Measurements from ENCODE around the gene ATRNL1. TPM values are rescaled to one million over a fixed set of nuclear protein-coding genes. Genes with fewer than 3 reads are reported as not detected.
"Not testable (repeated sequence)": the region's sequence is repeated elsewhere in the genome, so short reads cannot be mapped to it uniquely, and the experiment has no call there.

Gene ATRNL1
- total RNA-seq, 1 experiment from 2014 or later: not detected

DNA sequence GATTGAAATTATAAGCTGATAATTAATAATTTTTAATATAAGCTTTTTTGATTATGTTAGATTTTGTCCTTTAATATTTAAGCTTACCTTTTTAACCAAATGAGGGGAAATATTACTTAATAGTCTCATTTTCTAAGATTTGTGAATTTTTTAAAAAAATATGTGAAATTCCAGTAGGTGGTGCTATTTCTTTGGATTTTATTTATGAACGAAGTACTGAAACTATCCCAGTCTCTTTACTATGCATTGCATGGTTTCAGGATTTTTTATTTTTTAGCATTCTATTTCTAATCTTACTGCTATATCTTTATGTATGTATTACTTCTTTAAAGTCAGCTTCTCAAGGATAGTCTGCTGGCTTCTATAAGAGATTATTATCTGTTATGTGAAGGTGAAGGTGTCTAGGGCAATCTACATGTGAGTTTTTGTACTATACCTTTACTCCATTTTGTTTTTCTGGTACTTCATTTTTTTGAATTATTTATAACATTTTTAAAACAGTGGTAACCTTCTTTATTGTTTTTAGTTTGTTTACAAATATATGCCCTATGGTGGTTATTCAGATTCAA, 78.3 kb downstream of the ATRNL1 start:
- no peaks in the 10 kb centered on the region for H3K9me3 Mint-ChIP-seq (ENCODE audit: unreplicated experiment)
- H3K36me3 Mint-ChIP-seq (ENCODE audit: insufficient read depth, unreplicated experiment): no peaks in the 10 kb centered on the region
- Histone ChIP-seq H3K36me3 (ENCODE audit: control insufficient read depth, insufficient read depth, low read length) (no peaks in the 10 kb centered on the region), H3K9me3 (no peaks in the 10 kb centered on the region), H3K4me1 (no peaks in the 10 kb centered on the region), H3K27me3 (replicated peaks; ENCODE audit: control insufficient read depth, insufficient read depth, low read length) (no peaks in the 10 kb centered on the region), H3K4me3 (ENCODE audit: low read depth, low read length) (no peak overlapping the region)
- POLR2A ChIA-PET: no interaction called here
- CTCF ChIA-PET: no interaction called here
- TF ChIP-seq, protein P1, sequence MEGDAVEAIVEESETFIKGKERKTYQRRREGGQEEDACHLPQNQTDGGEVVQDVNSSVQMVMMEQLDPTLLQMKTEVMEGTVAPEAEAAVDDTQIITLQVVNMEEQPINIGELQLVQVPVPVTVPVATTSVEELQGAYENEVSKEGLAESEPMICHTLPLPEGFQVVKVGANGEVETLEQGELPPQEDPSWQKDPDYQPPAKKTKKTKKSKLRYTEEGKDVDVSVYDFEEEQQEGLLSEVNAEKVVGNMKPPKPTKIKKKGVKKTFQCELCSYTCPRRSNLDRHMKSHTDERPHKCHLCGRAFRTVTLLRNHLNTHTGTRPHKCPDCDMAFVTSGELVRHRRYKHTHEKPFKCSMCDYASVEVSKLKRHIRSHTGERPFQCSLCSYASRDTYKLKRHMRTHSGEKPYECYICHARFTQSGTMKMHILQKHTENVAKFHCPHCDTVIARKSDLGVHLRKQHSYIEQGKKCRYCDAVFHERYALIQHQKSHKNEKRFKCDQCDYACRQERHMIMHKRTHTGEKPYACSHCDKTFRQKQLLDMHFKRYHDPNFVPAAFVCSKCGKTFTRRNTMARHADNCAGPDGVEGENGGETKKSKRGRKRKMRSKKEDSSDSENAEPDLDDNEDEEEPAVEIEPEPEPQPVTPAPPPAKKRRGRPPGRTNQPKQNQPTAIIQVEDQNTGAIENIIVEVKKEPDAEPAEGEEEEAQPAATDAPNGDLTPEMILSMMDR (IDR thresholded peaks at IDR 0.05; ENCODE audit: insufficient read depth in 1 of 2, low read depth in 1 of 2, low read length in 1 of 2, severe bottlenecking in 1 of 2, unreplicated experiment in 1 of 2): peak; percentile 36 to 41
- DNase-seq: no peak
- H3K27ac Mint-ChIP-seq (ENCODE audit: unreplicated experiment): no peak overlapping the region
- H3K4me3 Mint-ChIP-seq (ENCODE audit: unreplicated experiment): no peak overlapping the region
- peaks cover 3% of the 10 kb centered on the region for H3K27me3 Mint-ChIP-seq (ENCODE audit: insufficient read depth, unreplicated experiment)
- no peaks in the 10 kb centered on the region for H3K4me1 Mint-ChIP-seq (ENCODE audit: low read depth, unreplicated experiment)
- BruUV-seq (replicated peaks): no TSS peak
- intact Hi-C loops (cut with micrococcal nuclease; ENCODE audit: unreplicated experiment): loop anchor here (2.0 to 5.0 kb wide), 2 partner anchors 186 to 245 kb away; no protein-coding TSS in a partner anchor

DNA sequence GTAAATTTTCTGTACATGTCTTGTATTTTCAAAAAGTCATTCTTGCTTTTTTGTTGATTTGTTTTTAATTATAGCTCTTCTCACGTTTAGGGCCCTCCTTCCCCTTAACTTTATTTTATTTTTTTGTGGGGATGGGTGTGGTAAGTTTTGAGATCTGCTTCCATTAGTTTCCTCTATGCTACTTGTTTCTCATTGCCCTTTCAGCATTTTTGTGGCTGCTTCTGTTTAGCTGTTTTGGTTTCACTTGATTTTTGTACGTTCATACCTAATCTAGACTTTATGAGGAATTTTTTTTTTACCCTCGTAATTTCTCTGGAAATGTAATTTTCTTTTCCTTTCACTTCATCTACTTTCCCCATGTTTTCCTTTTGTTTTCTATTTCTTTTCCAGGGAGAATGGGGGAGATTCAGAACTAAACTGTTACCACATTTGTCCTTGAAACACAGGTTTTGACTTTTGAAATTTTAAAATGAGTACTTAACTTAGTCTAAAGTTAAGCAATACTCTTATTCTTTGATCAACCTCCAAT, 80.8 kb downstream of the ATRNL1 start:
- CTCF ChIA-PET: no interaction called here
- Mint-ChIP-seq H3K4me1 (ENCODE audit: low read depth, unreplicated experiment) (no peaks in the 10 kb centered on the region), H3K27me3 (ENCODE audit: insufficient read depth, unreplicated experiment) (peaks cover 7% of the 10 kb centered on the region), H3K36me3 (ENCODE audit: insufficient read depth, unreplicated experiment) (no peaks in the 10 kb centered on the region), H3K27ac (ENCODE audit: unreplicated experiment) (no peak overlapping the region), H3K4me3 (ENCODE audit: unreplicated experiment) (no peak overlapping the region), H3K9me3 (ENCODE audit: unreplicated experiment) (no peaks in the 10 kb centered on the region)
- no peaks in the 10 kb centered on the region for H3K27me3 ChIP-seq (replicated peaks; ENCODE audit: control insufficient read depth, insufficient read depth, low read length)
- no peaks in the 10 kb centered on the region for H3K9me3 ChIP-seq
- no peaks in the 10 kb centered on the region for H3K4me1 ChIP-seq
- DNase-seq: no peak
- no peaks in the 10 kb centered on the region for H3K36me3 ChIP-seq (ENCODE audit: control insufficient read depth, insufficient read depth, low read length)
- intact Hi-C loops (cut with micrococcal nuclease; ENCODE audit: unreplicated experiment): loop anchor here (5.0 kb wide), 1 partner anchor 183 kb away; no protein-coding TSS in a partner anchor
- POLR2A ChIA-PET: no interaction called here
- BruUV-seq (replicated peaks): no TSS peak
- TF ChIP-seq, protein P1 (IDR thresholded peaks at IDR 0.05; ENCODE audit: insufficient read depth in 1 of 2, low read depth in 1 of 2, low read length in 1 of 2, severe bottlenecking in 1 of 2, unreplicated experiment in 1 of 2): no peak
- H3K4me3 ChIP-seq (ENCODE audit: low read depth, low read length): no peak overlapping the region

DNA sequence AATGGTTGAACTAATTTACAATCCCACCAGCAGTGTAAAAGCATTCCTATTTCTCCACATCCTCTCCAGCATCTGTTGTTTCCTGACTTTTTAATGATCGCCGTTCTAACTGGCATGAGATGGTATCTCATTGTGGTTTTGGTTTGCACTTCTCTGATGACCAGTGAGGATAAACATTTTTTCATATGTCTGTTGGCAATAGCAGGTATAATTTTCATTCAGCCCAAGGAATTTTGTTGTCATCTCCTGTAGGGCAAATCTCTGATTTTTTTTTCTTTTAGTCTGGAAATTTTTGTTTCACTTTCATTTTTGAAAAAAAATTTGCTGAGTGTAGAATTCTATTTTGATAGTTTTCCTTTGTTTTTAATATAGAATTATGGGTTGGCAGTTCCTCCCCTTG, 114.1 kb downstream of the ATRNL1 start:
- H3K36me3 Mint-ChIP-seq (ENCODE audit: insufficient read depth, unreplicated experiment); DNase-seq; CTCF ChIA-PET; intact Hi-C loops (cut with micrococcal nuclease; ENCODE audit: unreplicated experiment); BruUV-seq (replicated peaks); H3K4me3 ChIP-seq (ENCODE audit: low read depth, low read length); H3K27me3 Mint-ChIP-seq (ENCODE audit: insufficient read depth, unreplicated experiment); H3K4me1 Mint-ChIP-seq (ENCODE audit: low read depth, unreplicated experiment); H3K9me3 Mint-ChIP-seq (ENCODE audit: unreplicated experiment); H3K27ac Mint-ChIP-seq (ENCODE audit: unreplicated experiment); H3K4me1 ChIP-seq; H3K27me3 ChIP-seq (replicated peaks; ENCODE audit: control insufficient read depth, insufficient read depth, low read length); H3K4me3 Mint-ChIP-seq (ENCODE audit: unreplicated experiment); H3K9me3 ChIP-seq; H3K36me3 ChIP-seq (ENCODE audit: control insufficient read depth, insufficient read depth, low read length); POLR2A ChIA-PET: not testable (repeated sequence)

Measured in Caco-2 (cell line).